ENCODE measurements around the gene SFT2D3. TPM values are rescaled to one million over a fixed set of nuclear protein-coding genes. Genes with fewer than 3 reads are reported as not detected.

SFT2D3 gene
- total and polyA plus RNA-seq, 9 of the 15 experiments (the other 6 are each of a cell fraction or from before 2014, with no cell fraction given): 7.5 to 9.9 (median 8.9) TPM; not detected in 2

- TF ChIP-seq POLR3G (IDR thresholded peaks at IDR 0.05; ENCODE audit: extremely low read depth, insufficient read length, insufficient replicate concordance): no peak
- TF ChIP-seq ZBTB40 (IDR thresholded peaks at IDR 0.05): peak; percentile 85
- no peak for TF ChIP-seq ZBTB40 (CRISPR knock-in tag; IDR thresholded peaks at IDR 0.05)
- TF ChIP-seq CTCFL (IDR thresholded peaks at IDR 0.05; ENCODE audit: borderline replicate concordance, insufficient read depth, low read depth, low read length, poor library complexity, severe bottlenecking): no peak
- TF ChIP-seq HMG20B (CRISPR knock-in tag; IDR thresholded peaks at IDR 0.05): no peak
- no peak for TF ChIP-seq SFPQ (IDR thresholded peaks at IDR 0.05; ENCODE audit: low read depth, low read length)
- no peak for TF ChIP-seq L3MBTL2 (IDR thresholded peaks at IDR 0.05)
- no peak for TF ChIP-seq FOXA3 (CRISPR knock-in tag; conservative IDR thresholded peaks at IDR 0.05 in 1 of 2, IDR thresholded peaks at IDR 0.05 in 1 of 2)
- TF ChIP-seq ETS1 (conservative IDR thresholded peaks at IDR 0.05; ENCODE audit: control insufficient read depth, low read depth, low read length): peak; percentile 65
- TF ChIP-seq ZNF785 (CRISPR knock-in tag; IDR thresholded peaks at IDR 0.05): no peak
- no peak for TF ChIP-seq NR4A1 (CRISPR knock-in tag; IDR thresholded peaks at IDR 0.05)
- TF ChIP-seq NR4A1 (tag; IDR thresholded peaks at IDR 0.05): no peak
- no peak for TF ChIP-seq PTTG1 (tag; IDR thresholded peaks at IDR 0.05; ENCODE audit: low read depth)
- TF ChIP-seq ZNF444 (CRISPR knock-in tag; IDR thresholded peaks at IDR 0.05): no peak
Measured at GRCh38 chr2:127701193-127701650, at the start of gene SFT2D3 (continued).

All from K562 (cell line).